ENCODE measurements around the gene AP4B1. TPM values are rescaled to one million over a fixed set of nuclear protein-coding genes. Genes with fewer than 3 reads are reported as not detected.

The AP4B1 gene
- total RNA-seq, 6 donors from 2014 or later = 6.2 to 29.3 (median 14.0) TPM

GRCh38 chr1:113942527-113942926 lies 37.9 kb upstream of the AP4B1 start:
- DNase-seq (no peak), ATAC-seq (ENCODE audit: low FRiP score in 2 of 2) (no peak)
- Histone ChIP-seq H3K36me3 (peaks cover 5 to 28% (median 16%) of the 10 kb centered on the region in 4 donors), H3K27me3 (no peaks in the 10 kb centered on the region), H3K9me3 (no peaks in the 10 kb centered on the region), H3K27ac (peak overlapping the region in 1 of 4 donors; percentile 38), H3K4me1 (peaks cover 28 to 59% (median 44%) of the 10 kb centered on the region in 4 donors), H3K4me3 (no peak overlapping the region)
- no peak for TF ChIP-seq CTCF (IDR thresholded peaks at IDR 0.05)
- no peak for TF ChIP-seq POLR2A (IDR thresholded peaks at IDR 0.05)
- no peak for TF ChIP-seq POLR2AphosphoS5 (IDR thresholded peaks at IDR 0.05)
- TF ChIP-seq EP300 (IDR thresholded peaks at IDR 0.05) = no peak

- WGBS, 2 donors = 79 to 85% methylated on average over 5 to 7 of the region's 7 CpGs
- ATAC-seq (ENCODE audit: low FRiP score in 2 of 2) = no peak
- Histone ChIP-seq H3K27me3 (no peaks in the 10 kb centered on the region), H3K4me1 (peaks cover 19 to 55% (median 36%) of the 10 kb centered on the region in 4 donors), H3K4me3 (no peak overlapping the region), H3K36me3 (peaks cover 5 to 28% (median 16%) of the 10 kb centered on the region in 4 donors), H3K27ac (peak overlapping the region in 1 of 4 donors; percentile 52), H3K9me3 (no peaks in the 10 kb centered on the region)
- no peak for DNase-seq
- TF ChIP-seq POLR2A (IDR thresholded peaks at IDR 0.05) = no peak
- TF ChIP-seq EP300 (IDR thresholded peaks at IDR 0.05) = no peak
- no peak for TF ChIP-seq CTCF (IDR thresholded peaks at IDR 0.05)
- TF ChIP-seq POLR2AphosphoS5 (IDR thresholded peaks at IDR 0.05) = no peak
Observed at GRCh38 chr1:113941245-113941559, 36.6 kb upstream of the AP4B1 start.

GRCh38 chr1:113940365-113941244 lies 36.0 kb upstream of the AP4B1 start:
- ATAC-seq (ENCODE audit: low FRiP score in 2 of 2) = no peak
- no peak for DNase-seq
- H3K4me3 ChIP-seq = no peak overlapping the region
- H3K27ac ChIP-seq = peak overlapping the region in 2 of 4 donors; percentile 21 to 52
- H3K9me3 ChIP-seq = no peaks in the 10 kb centered on the region
- peaks cover 17 to 49% (median 36%) of the 10 kb centered on the region in 4 donors for H3K4me1 ChIP-seq
- 64 to 76% methylated on average over 15 to 16 of the region's 16 CpGs for WGBS, 2 donors
- H3K36me3 ChIP-seq = peaks cover 5 to 28% (median 16%) of the 10 kb centered on the region in 4 donors
- H3K27me3 ChIP-seq = no peaks in the 10 kb centered on the region
- no peak for TF ChIP-seq POLR2AphosphoS5 (IDR thresholded peaks at IDR 0.05)
- TF ChIP-seq CTCF (IDR thresholded peaks at IDR 0.05) = no peak

- Histone ChIP-seq H3K36me3 (peaks cover 5 to 23% (median 14%) of the 10 kb centered on the region in 4 donors), H3K27me3 (no peaks in the 10 kb centered on the region), H3K4me3 (no peak overlapping the region), H3K9me3 (no peaks in the 10 kb centered on the region), H3K4me1 (peaks cover 22 to 59% (median 41%) of the 10 kb centered on the region in 4 donors), H3K27ac (peak overlapping the region in 1 of 4 donors; percentile 35)
- DNase-seq = no peak
- TF ChIP-seq CTCF (IDR thresholded peaks at IDR 0.05) = no peak
- no peak for TF ChIP-seq POLR2AphosphoS5 (IDR thresholded peaks at IDR 0.05)
- no peak for TF ChIP-seq EP300 (IDR thresholded peaks at IDR 0.05)
- TF ChIP-seq POLR2A (IDR thresholded peaks at IDR 0.05) = no peak
- no peak for ATAC-seq (ENCODE audit: low FRiP score in 2 of 2)
- 71 to 73% methylated on average over 5 of the region's 5 CpGs for WGBS, 2 donors
Observed at GRCh38 chr1:113938192-113938591, 33.6 kb upstream of the AP4B1 start.
